GM19468 (cell line): ENCODE results near the gene ATP5F1B.

Source experiments
- ATAC-seq: cut with Tn5 transposase; IDR thresholded peaks from one replicate; pipeline ENCODE4 v1.9.1; 2021; ENCODE audit warnings: mild to moderate bottlenecking, moderate library complexity, moderate number of reproducible peaks; ENCODE audit not compliant: unreplicated experiment; ENCODE audit errors: extremely low read depth

ATP5F1B gene

DNA sequence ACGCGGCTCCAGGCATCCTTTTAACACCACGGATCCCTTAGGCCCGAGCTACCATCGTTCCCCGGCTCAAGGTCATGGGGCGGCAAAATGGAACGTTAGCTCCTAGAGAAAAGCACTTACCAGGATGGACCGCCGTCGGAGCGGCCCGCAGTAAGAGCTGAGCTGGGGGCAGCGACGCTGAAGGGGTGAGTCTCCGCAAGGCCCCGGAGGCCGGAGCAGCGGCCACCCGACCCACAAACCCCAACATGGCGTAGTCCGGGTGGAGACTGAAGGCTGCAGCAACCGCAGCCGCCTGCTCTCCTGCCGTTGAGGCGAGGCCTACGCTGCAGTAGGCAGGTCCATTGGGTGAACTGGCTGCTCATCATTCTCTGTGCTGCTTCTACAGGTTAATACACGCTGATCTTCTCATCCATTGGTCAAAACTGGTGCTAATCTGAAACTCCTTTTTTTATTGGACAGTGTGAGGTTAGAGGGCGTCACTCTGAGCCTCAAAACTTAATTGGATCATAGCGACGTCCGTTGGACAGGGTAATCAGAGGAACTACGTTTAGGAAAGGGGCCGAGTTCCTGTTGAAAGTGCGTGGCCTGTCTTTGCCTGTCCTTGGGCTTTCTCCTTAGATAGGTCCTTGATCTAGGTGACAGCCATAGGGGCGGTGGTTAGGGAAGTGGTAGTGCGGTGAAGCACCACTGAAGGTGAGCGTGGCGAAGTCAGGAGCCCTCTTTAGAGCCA is at the start of gene ATP5F1B:
Gene ATP5F1B, minus strand, starts transcription at position 268 of the 730 bp plus-strand sequence. Its CDS starts 21 bp downstream, at position 247.
- peak; percentile 99 for ATAC-seq

DNA sequence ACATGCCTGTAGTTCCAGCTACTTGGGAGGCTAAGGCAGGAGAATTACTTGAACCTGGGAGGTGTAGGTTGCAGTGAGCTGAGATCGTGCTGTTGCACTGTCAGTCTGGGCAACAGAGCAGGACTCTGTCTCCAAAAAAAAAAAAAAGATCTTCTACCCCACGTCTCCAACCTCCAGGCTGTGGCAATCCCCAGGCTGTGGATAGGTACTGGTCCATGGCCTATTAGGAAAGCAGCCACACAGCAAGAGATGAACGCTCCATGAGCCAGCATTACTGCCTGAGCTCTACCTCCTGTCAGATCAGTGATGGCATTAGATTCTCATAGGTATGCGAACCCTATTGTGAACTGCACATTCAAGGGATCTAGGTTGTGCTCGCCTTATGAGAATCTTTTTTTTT is 48.4 kb upstream of the ATP5F1B start:
- ATAC-seq: no peak

DNA sequence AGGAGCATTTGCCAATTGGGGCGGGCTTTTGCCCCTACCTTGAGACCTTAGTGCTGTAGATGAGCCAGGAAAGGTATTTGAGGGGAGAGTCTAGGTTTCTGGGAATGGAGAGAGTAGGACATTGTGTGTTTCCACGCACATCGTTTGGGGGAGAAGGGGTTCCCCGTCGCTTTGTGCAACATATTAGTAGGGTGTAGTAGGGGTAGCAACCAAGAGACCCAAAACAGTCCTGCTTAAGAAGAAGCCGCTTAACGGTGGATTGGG is 43.0 kb upstream of the ATP5F1B start:
- ATAC-seq: no peak

DNA sequence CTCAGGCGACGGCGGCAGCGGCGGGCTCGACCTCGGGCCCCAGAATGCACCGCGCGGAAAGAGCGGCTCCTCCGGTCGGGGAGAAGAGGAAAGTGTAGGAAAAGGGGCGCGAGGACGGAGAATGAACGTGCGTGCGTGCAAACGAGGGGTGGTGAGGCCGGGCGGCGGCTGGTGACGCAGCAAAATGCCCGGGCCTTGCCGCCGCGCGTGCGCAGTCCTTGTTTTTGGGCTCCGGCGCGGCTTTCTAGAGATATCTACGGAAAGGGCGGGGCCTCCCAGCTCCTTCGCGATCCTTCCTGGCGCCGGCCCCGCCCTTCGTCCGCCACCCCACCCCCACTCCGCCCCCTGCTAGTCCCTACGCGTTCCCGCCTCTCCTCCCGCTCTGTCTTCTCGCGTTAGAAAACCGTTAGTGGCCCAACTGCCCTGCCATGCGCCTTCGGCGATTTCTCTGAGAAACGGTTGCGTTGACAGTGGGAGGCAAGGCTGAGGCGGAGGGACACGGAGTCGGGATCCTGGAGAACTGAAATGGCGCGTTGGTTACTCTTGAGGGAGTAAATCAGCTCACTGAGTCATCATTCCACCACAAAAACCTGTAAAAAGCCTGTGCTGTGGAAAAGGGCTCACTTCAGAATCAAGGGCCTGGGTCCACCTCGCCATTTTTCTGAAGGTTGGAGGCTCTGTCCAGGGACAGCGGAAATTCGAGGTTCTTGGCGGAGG is 42.5 kb upstream of the ATP5F1B start, which contains the start of gene PTGES3:
Gene PTGES3, minus strand, starts transcription at position 156 of the 717 bp plus-strand sequence. CDS start 285 bp downstream, outside the sequence.
- ATAC-seq: peak; percentile 69

DNA sequence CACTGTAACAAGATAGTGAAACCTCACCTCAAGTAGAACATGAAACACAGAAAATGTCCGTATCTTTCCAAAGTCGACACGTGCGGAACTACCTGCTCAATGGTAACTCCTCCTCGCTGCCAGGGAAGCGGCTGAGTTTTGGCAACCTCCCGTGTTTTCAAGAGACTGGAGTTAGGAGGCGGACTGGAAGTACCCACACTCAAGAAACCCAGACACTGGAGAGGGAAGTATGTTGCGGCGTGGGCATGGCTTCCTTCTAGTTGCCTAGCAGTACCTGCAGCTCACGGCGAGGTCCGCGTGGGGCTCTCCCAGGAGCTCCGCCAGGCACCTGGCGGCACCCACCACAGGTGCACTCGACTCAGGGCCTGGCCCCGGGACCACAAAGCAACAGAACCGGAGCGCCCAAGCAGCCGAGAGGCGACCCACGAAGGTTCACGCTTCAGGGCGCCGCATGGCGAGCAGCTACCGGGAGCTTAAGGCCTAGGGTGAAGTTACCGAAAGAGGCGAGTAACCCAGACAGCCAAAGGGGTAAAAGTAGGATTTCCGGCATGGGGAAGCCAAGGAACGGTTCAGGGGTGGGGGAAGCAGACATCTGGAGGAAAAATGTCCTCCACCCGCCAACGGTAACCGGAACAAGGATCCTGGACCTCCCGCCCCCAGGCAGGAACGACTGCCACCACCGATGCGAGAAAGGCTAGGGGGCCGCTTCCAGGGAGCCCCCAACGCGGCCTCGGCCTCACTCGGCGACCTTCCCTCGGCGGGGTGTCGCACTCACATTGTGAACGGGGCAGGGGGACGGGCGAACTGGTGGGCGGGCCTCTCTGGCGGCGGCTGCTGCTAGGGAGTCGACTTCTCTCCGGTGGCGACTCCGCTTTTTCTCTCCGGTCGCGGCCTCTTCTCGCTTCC is 41.7 kb upstream of the ATP5F1B start:
- ATAC-seq: no peak

DNA sequence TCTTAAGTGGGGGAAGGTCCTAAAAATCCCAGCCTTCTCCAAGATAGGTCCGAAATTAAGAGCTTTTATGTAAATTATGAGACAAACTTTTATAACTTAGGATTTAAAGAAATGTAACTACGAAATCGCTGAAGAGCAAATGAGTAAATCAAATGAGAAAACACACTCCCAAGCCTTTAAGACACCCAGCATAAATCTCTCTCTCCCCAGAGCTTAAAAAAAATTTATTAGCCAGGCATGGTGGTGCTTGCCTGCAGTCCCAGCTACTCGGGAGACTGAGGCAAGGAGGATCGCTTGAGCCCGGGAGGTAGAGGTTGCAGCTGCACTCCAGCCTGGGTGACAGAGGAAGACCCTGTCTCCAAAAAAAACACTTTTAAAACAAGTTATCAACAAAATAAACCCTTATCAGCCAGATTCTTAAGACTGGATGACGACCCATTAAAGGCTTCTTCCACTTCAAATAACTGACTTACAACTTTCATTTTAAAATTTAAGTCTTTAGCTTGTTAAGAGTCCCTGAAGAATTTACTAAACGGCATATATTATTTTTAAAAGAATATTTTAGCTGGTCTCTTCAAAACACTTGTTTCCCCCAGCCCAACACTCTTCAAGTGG is 39.1 kb upstream of the ATP5F1B start:
- ATAC-seq: no peak

DNA sequence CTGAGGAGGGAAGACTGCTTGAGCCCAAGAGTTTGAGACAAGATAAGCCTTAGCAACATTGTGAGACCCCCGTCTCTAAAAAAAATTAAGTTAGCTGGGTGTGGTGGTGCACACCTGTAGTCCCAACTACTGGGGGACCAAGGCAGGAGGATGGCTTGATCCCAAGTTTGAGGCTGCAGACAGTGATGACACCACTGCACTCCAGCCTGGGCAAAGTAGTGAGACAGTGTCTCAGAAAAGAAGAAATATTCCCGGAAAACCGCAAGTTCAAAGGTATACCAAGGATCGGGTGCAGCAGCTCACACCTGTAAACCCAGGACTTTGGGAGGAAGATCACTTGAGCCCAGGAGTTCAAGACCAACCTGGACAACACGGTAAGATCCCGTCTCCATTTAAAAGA is 36.5 kb upstream of the ATP5F1B start:
- no peak for ATAC-seq

DNA sequence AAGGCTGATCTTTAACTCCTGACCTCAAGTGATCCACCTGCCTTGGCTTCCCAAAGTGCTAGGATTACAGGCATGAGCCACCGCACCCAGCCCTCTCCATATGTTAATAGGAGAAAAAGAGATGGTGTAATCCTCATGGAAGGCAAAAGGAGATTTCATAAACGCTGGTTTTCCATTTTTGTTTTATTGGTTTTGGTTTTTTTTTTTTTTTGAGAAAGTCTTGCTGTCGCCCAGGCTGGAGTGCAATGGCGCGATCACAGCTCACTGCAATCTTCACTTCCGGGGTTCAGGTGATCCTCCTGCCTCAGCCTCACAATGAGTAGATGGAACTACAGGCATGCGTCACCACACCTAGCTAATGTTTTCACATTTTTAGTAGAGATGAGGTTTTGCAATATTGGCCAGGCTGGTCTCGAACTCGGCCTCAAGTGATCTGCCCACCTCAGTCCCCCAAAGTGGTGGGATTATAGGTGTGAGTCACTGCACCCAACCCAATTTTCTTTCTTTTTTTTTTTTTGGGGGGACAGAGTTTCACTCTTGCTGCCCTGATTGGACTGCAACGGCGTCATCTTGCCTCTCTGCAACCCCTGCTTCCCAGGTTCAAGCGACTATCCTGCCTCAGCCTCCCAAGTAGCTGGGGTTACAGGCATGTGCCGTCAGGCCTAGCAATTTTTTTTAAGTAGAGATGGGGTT is 34.2 kb upstream of the ATP5F1B start:
- no peak for ATAC-seq

DNA sequence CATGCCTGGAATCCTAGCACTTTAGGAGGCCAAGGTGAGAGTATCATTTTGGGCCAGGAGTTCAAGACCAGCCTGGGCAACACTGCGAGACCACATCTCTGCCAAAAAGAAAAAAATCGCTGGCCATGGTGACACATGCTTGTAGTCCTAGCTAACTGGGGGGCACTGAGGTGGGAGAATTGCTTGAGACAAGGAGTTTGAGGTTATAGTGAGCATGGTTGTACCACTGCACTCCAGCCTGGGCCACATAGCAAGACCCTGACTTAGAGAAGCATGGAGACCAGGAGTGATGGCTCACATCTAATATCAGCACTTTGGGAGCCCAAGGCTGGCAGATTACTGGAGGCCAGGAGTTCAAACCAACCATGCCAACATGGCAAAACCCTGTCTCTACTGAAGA is 33.1 kb upstream of the ATP5F1B start:
- ATAC-seq: no peak

DNA sequence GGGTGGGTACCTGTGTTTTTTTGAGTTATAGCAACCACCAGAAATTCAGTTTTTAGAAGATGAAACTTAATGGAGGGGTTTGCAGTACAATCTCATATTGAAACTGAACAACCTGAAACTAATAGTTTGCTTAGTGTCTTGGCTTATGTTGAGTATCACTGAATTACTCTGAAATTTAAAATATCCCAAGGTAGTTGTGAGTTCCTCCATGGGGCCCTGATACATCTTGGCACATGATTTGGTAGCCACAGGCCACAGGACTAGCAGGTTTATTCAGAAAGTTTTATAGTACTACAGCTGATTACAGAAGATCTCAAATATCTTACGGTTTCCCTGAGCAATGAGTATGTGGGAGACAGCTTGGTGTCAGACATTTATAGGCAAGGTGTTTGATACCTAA is 31.9 kb upstream of the ATP5F1B start:
- peak; percentile 46 for ATAC-seq

DNA sequence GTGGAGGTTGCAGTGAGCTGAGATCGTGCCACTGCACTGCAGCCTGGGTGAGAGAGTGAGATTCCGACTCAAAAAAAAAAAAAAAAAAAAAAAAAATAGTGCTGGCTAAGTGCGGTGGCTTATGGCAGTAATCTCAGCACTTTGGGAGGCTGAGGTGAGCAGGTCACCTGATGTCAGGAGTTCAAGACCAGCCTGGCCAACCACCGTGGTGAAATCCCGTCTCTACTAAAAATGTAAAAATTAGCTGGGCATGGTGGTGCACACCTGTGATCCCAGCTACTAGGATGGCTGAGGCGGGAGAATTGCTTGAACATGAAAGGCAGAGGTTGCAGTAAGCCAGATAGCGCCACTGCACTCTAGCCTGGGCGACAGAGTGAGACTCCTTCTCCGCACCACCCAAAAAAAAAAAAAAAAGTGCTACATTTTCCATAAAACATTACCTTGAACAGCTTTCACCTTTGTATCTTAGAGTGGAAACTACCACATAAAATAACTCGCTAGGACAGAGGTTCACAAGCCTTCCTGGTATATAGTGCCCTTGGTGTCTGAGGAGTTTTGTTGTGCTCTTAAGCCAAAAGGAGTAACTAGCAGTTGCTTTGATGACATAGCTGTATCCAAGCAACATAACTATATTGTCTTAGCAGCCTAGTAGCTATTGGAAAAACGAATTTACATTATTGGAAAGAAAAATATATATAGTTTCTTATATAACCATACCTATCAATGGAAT is 31.2 kb upstream of the ATP5F1B start:
- ATAC-seq: no peak

DNA sequence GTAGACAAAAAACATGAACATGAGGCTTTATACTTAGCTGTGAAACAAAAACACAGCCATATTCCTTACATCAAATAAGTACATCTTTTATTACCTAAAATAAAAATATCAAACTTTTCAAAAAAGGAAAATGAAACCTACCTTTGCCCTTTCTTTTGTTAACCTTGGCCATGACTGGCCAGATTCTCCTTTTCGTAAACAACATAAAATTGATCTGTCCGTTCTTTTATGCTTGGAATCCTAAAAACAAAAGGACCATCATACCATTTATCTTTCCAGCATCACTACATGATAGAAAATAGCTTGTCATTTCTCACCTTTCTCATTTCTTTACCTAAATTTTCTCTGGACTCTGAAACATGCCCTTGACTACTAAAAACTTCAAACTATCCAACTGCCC is 25.8 kb upstream of the ATP5F1B start:
- ATAC-seq: no peak

DNA sequence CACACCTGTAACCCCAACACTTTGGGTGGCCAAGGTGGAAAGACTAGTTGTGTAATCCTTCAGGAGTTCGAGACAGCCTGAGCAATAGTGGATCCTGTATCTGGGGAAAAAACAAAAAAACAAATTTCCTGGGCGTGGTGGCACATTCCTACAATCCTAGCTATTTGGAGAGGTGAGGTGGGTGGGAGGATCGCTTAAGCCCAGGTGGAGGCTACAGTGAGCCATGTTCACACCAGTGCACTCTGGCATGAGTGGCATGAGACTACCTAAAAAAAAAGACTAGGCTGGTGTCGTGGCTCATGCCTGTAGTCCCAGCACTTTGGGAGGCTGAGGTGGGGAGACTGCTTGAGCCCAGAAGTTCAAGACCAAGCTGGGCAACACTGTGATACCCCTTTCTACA is 25.1 kb upstream of the ATP5F1B start:
- no peak for ATAC-seq

DNA sequence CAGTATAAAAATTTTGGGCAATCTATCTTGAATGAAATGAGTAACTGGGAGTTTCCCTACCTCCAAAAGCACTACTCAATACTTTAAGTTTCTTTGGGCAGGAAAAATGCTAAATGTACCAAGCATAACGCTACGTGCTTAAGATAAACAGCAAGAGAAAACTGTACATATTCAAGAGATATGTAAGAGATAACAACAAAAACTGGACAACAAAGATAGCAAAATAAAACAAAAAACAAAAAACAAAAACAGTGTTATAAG is 22.3 kb upstream of the ATP5F1B start:
- no peak for ATAC-seq

DNA sequence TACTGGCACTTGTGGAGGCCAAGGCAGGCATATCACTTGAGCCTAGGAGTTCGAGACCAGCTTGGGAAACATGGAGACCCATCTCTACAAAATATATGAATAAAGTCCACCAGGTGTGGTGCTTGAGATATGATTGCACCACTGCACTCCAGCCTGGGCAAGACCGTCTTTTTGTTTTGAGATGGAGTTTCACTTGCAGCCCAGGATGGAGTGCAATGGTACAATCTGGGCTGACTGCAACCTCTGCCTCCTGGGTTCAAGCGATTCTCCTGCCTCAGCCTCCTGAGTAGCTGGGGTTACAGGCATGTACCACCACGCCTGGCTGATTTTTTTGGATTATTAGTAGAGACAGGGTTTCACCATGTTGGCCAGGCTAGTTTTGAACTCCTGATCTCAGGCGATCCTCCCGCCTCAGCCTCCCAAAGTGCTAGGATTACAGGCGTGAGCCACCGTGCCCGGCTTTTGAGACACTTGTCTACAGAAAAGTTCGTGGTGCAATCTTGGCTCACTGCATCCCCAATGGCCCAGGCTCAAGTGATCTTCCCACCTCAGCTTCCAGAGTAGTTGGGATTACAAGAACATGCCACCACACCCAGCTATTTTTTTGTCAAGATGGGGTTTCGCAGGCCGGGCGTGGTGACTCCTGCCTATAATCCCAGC is 16.3 kb upstream of the ATP5F1B start:
- ATAC-seq: no peak

DNA sequence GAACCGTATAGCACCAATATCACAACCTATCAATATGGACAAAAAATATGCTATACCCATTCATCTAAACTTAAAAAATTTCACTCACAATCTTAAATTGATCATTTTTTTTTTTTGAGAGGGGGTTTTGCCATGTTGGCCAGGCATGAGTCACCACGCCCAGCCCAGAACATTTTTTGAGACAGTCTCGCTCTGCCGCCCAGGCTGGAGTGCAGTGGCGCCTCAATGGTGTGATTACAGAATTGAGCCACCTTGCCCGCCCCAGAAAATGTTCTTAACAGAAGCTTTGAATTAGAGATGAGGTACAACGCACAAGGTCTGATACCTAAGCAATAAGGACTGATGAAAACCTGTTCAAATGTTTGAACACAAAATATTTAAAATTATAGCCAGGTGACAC is 15.8 kb upstream of the ATP5F1B start:
- ATAC-seq: no peak

DNA sequence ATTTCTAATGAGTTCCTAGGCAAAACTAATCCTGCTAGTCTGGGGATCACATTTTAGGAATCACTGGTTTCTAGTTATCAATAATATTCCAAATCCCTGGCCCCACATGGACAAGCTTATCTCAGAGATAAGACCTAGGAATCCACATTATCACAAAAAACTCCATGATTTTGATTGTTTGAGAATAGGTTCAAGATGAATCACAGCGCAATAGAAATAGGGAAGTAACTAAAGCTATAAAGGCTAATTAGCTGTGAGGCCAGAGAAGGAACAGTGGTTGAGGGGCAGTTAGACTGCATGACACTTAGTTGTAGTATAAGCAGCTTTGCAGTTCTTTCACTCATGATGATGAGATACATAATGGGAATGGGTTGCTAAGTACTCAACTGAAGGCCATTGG is 13.1 kb upstream of the ATP5F1B start:
- ATAC-seq: no peak

DNA sequence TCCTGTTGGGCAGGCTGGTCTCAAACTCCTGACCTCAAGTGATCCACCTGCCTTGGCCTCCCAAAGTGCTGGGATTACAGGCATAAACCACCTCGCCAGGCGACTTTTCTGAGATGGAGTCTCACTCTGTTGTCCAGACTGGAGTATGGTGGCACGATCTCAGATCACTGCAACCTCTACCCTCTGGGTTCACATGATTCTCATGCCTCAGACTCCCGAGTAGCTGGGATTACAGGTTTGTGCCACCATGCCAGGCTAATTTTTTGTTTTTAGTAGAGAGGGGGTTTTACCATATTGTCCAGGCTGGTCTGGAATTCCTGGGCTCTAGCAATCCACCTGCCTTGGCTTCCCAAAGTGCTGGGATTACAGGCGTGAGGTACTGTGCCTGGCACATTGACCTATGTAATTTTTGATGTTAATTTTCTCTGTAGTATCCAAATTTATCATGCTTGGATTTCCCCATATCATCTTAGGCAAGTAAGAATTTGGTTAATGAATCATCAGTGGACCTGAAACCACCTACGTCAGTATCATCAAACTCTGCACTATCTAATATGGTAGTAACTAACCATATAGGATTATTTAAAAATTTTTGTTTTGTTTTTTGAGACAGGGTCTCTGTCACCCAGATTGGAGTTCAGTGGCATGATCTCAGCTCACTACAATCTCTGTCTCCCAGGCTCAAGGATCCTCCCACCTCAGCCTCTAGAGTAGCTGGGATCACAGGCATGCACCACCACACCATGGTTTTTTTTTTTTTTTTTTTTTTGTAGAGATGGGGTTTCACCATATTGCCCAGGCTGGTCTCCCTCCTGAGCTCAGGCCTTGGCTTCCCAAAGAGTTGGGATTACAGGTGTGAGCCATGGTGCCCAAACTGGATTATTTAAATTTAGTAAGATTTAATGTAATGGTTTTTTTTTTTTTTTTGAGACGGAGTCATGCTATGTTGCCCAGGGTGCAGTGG is 11.9 kb upstream of the ATP5F1B start:
- no peak for ATAC-seq
